HG02588 (cell line): ENCODE results near the gene PPBP.
"Not testable (repeated sequence)": the region's sequence is repeated elsewhere in the genome, so short reads cannot be mapped to it uniquely, and the experiment has no call there.

ENCODE experiments used
- ATAC-seq: cut with Tn5 transposase; IDR thresholded peaks from one replicate; pipeline ENCODE4 v1.9.1; 2021; ENCODE audit warnings: mild to moderate bottlenecking, moderate library complexity; ENCODE audit not compliant: unreplicated experiment

Gene PPBP

GRCh38 chr4:73950376-73950920, 37.5 kb downstream of the PPBP start:
- not testable (repeated sequence) for ATAC-seq

- no peak for ATAC-seq
Measured at GRCh38 chr4:73948990-73949706, 38.8 kb downstream of the PPBP start.

GRCh38 chr4:73948291-73948690, 39.7 kb downstream of the PPBP start:
- ATAC-seq: no peak

DNA sequence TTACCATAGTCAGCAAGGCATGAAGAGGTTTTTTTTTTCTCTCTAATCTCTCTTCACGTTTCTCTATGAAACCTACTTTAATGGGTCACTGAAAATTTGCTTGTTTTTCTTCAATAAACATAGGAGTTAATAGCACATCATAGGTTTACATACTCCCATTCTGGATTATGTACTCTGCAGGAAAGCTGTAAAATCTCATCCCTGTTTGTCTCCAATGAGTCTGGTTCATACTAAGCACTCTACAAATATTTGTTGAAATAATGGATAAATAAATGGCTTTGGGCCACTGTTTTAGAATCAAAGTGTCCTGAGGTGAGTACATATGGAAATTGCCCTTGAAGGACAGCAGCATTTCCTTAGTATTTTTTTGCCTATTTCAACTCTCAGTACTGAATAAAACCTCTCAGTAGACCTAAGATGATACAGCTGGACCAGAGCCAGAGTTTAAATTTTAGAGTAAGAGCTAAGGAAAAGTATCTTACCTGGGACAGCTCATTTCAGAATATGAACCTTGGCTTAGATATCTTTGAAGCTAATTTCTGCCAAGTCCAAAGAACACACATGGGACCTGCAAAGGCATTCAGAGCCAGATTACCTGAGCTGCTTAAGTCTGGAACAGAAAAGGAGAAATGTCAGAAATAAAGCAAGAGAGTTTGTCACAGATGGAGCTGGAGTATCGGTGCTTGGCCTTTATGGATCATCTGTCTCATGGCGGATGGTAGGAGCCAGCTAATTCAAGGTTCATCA, 40.6 kb downstream of the PPBP start:
- no peak for ATAC-seq

GRCh38 chr4:73945674-73946449, 42.1 kb downstream of the PPBP start:
- ATAC-seq: no peak

DNA sequence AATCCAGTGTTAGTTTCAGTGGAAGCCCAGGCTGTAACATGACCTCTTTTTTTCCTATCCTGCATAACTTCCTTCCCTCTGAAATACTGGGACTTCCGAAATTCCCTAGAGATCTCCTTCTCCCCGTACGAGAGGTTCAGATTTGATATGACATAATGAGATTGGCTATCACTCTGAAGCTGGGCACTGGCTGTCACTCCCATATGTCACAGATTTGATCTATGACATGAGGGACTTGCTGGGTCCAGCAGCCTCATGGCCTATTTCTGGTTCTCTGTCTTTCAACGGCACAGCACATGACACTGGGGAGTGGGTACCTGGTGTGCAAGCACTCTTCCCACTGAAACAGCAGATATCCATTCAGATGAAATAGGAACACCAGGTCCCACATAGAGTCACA, 42.9 kb downstream of the PPBP start:
- no peak for ATAC-seq

DNA sequence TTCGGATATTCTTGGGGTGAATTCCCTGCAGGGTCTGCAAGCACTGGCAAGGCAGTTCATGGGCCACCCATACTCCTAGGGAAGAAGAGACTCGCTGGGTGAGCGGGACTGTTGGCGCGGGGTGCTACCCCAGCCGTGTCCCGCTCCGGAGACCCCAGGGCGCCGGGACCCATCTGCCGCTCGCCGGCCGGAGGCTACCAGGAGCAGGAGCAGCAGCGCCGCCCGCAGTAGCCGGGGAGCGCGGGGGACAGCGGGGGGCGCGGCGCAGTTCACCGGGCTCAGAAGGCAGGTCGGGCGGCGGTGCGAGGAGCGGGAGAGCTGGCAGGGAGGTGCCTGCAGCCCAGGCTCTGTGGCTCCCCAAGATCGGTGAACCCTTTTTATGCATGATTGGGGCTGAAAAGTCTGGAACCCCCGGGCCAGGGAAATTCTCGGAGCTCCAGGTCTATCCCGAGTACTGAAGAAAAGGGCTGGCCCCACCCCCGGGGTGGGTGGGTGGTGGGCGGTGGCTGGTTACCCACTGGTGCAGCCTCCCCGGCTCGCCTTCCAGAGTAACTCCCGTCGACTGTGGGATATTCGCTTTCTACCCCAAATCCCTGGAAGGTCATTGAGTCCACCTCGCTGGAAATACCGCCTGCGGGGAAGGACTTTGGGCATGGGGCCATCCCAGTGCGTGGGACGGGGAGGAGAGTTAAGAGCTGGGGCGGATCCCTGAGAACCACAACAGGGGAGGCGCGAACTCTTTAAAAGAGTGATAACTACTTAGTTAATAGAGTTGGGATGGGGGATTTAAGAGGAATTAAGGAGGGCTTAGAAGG, 43.7 kb downstream of the PPBP start:
- no peak for ATAC-seq

DNA sequence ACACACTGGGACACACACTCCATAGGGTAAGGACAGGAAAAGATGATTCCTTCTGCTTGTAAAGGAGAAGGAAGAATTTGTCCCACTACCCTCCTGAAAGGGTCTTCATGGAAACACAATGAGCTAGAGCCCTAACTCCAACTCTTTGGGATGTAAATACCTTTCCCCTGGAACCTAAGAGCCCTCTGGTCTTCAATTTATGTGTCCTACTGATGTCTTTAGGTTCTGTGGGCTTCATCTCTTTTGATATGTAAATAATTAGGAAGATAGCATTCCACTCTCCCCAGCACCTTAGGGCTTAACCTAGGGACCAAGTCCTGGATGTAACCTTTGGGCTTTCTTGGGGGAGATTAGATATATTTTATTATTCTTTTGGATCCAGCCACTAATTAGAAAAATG, 44.4 kb downstream of the PPBP start:
- ATAC-seq: no peak

GRCh38 chr4:73936969-73937368, 51.0 kb downstream of the PPBP start:
- no peak for ATAC-seq
